ENCODE data around the gene PHTF2.
A peak's percentile ranks its signal among the peaks of the same experiment; 100 is the strongest.

The PHTF2 gene

GRCh38 chr7:77791336-77791735, 7.2 kb upstream of the PHTF2 start:
- TF ChIP-seq CTCF (IDR thresholded peaks at IDR 0.05; ENCODE audit: low read depth, low read length, missing control alignments) = no peak
- in situ Hi-C loops (cut with HindIII; ENCODE audit: low sequenced_read_pairs) = no loop called here
- no peak for DNase-seq (ENCODE audit: low read depth)
- no peak overlapping the region for H3K4me3 ChIP-seq (ENCODE audit: low read depth, low read length)

GRCh38 chr7:77791956-77792355, 6.6 kb upstream of the PHTF2 start:
- no peak for TF ChIP-seq CTCF (IDR thresholded peaks at IDR 0.05; ENCODE audit: low read depth, low read length, missing control alignments)
- no peak overlapping the region for H3K4me3 ChIP-seq (ENCODE audit: low read depth, low read length)
- in situ Hi-C loops (cut with HindIII; ENCODE audit: low sequenced_read_pairs) = no loop called here
- no peak for DNase-seq (ENCODE audit: low read depth)

GRCh38 chr7:77794000-77794399, 4.6 kb upstream of the PHTF2 start:
- in situ Hi-C loops (cut with HindIII; ENCODE audit: low sequenced_read_pairs) = no loop called here
- H3K4me3 ChIP-seq (ENCODE audit: low read depth, low read length) = no peak overlapping the region
- no peak for DNase-seq (ENCODE audit: low read depth)
- TF ChIP-seq CTCF (IDR thresholded peaks at IDR 0.05; ENCODE audit: low read depth, low read length, missing control alignments) = no peak

GRCh38 chr7:77796109-77796508, 2.5 kb upstream of the PHTF2 start:
- no peak overlapping the region for H3K4me3 ChIP-seq (ENCODE audit: low read depth, low read length)

GRCh38 chr7:77796960-77797359, 1.6 kb upstream of the PHTF2 start:
- TF ChIP-seq CTCF (IDR thresholded peaks at IDR 0.05; ENCODE audit: low read depth, low read length, missing control alignments) = no peak
- DNase-seq (ENCODE audit: low read depth) = no peak
- in situ Hi-C loops (cut with HindIII; ENCODE audit: low sequenced_read_pairs) = loop anchor here (5.0 kb wide), 1 partner anchor 50 kb away; no protein-coding TSS in a partner anchor
- H3K4me3 ChIP-seq (ENCODE audit: low read depth, low read length) = peak overlapping the region; percentile 95

More at GRCh38 chr7:77796109-77796508, 2.5 kb upstream of the PHTF2 start:
- in situ Hi-C loops (cut with HindIII; ENCODE audit: low sequenced_read_pairs) = loop anchor here (5.0 kb wide), 1 partner anchor 51 kb away; no protein-coding TSS in a partner anchor
- no peak for DNase-seq (ENCODE audit: low read depth)
- TF ChIP-seq CTCF (IDR thresholded peaks at IDR 0.05; ENCODE audit: low read depth, low read length, missing control alignments) = no peak

GRCh38 chr7:77797734-77798393, 709 bp upstream of the PHTF2 start:
- no peak for DNase-seq (ENCODE audit: low read depth)
- peak overlapping the region; percentile 95 for H3K4me3 ChIP-seq (ENCODE audit: low read depth, low read length)
- in situ Hi-C loops (cut with HindIII; ENCODE audit: low sequenced_read_pairs) = loop anchor here (5.0 kb wide), 1 partner anchor 49 kb away; no protein-coding TSS in a partner anchor
- no peak for TF ChIP-seq CTCF (IDR thresholded peaks at IDR 0.05; ENCODE audit: low read depth, low read length, missing control alignments)

Measured in astrocyte of the cerebellum (primary cell).